Effector CD4-positive, alpha-beta T cell (primary cell): ENCODE results near the gene WDR44.
"Not testable (repeated sequence)": the region's sequence is repeated elsewhere in the genome, so short reads cannot be mapped to it uniquely, and the experiment has no call there.

ENCODE experiments used
- DNase-seq: peaks from one replicate; pipeline ENCODE4 v3.0.0-alpha.2; 2020
- total RNA-seq: gene quantifications from one replicate; lab custom pipeline; 2026; lab: John Stamatoyannopoulos, UW

The WDR44 gene, protein sequence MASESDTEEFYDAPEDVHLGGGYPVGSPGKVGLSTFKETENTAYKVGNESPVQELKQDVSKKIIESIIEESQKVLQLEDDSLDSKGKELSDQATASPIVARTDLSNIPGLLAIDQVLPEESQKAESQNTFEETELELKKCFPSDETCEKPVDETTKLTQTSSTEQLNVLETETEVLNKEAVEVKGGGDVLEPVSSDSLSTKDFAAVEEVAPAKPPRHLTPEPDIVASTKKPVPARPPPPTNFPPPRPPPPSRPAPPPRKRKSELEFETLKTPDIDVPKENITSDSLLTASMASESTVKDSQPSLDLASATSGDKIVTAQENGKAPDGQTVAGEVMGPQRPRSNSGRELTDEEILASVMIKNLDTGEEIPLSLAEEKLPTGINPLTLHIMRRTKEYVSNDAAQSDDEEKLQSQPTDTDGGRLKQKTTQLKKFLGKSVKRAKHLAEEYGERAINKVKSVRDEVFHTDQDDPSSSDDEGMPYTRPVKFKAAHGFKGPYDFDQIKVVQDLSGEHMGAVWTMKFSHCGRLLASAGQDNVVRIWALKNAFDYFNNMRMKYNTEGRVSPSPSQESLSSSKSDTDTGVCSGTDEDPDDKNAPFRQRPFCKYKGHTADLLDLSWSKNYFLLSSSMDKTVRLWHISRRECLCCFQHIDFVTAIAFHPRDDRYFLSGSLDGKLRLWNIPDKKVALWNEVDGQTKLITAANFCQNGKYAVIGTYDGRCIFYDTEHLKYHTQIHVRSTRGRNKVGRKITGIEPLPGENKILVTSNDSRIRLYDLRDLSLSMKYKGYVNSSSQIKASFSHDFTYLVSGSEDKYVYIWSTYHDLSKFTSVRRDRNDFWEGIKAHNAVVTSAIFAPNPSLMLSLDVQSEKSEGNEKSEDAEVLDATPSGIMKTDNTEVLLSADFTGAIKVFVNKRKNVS
- total RNA-seq, result 50.7 reads per million, percentile 68 among the genes with 10 or more reads in this experiment

DNA sequence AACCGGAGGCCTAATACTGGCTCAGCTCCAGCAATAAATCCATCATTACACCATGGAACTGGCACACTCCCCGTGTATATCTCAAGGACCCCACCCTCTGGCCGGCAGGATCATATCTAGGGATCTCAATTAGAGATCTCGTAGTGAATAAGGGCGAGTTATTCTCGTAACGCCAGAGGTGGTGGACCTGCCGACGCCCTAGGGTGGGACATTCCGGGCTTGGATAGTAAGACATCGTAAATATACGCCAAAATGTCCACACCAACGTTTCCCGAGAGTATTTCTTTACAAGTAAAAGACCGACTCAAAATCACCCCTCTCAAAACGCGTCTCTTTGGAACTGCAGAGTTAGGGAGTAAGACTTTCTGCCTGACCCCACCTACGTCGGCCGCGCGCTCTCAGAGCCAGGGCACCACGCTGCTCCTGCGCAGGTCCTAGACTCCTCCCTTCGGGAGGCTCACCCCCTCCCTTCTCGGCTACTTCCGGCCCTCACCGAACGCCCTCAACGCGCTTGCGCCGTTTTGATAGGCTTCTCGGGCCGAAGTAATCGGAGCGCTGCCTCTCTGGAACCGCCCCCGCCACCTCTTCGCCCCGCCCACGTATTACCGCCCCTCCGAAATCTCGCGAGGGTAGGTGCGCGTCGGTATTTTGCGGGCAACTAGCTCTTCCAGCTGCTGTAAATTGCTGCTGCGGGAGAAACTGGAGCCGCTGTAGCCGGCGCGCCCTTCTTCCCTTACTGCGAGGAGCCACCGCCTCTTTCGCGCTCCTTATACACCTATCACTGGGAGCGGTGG is at the start of gene WDR44:
Gene WDR44, plus strand, starts transcription at position 643 of the 794 bp plus-strand sequence. CDS start 398 bp downstream, outside the sequence.
- DNase-seq, result peak; percentile 86

GRCh38 chrX:118305827-118306226 is 40.1 kb upstream of the WDR44 start:
- DNase-seq, result not testable (repeated sequence)

DNA sequence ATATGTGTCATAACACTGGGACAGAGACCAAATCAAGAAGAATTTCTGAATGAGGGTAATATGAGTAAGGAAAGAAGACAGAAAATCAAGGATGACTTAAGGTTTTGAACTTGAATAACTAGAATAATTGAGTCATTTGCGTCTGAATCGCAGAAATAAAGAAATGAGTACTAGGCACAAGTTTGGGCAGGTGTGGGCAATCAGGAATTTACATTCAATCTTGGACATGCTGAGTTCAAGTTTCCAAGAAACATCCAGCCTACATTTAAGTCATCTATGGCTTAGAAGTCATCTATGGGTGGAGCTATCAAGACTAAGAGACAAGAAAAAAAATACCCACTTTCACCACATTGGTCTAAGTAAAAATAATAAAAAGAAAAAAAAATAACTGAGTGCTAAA is 30.4 kb upstream of the WDR44 start:
- DNase-seq, result no peak

GRCh38 chrX:118324588-118324987 is 21.3 kb upstream of the WDR44 start:
- no peak for DNase-seq

DNA sequence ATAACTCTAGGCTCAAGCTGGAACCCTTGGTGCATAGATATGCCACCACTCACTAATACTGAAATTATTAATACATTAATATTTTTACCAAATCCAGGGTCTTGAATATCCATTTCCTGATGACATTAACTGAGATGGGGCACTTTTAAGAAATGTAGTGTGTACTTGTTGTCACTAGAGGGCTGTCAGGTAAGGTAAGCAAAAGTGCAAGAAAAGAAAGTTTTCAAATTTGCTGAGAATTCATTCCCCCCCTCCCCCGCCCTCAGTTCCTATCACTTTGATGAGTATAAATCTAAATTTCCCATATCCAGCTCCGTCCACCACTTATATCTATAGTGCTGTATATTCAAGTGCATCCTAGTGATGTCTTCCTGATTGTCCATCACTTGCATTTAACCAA is 20.5 kb upstream of the WDR44 start:
- DNase-seq, result no peak

DNA sequence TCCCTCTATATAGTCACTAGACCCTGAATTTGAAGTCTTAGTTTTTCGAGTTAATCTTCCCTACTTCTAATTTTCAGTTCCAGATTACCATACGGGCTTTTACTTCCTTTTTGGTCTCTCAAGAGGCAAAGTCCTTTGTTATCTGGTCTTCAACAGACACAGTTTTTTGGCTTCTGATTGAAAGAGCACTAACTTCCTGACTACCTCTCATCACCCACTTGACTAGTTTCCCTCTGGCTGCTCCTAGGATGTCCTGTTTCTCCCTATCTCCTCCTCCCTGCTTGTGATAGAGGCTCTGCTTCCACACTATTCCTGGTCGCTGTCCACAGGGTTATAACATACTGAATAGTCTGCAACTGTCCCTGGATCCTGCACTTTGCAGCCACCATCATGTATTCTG is 16.7 kb upstream of the WDR44 start:
- no peak for DNase-seq

DNA sequence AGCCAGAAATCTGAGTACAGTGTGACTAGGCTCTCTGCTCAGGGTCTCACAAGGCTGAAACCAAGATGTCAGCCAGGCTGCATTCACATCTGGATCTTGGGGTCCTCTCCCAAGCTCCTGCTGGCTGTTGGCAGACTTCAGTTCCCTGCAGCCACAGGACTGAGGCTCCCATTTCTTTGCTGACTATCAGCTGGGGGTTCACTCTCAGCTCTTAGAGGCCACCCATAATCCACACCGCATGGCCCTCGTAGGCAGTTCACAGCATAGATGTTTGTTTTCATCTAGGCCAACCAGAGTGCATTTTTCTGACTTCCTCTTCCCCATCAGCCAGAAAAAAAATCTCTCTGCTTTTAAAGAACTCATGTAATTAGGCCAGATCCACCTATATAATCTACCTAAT is 8.2 kb upstream of the WDR44 start:
- no peak for DNase-seq

DNA sequence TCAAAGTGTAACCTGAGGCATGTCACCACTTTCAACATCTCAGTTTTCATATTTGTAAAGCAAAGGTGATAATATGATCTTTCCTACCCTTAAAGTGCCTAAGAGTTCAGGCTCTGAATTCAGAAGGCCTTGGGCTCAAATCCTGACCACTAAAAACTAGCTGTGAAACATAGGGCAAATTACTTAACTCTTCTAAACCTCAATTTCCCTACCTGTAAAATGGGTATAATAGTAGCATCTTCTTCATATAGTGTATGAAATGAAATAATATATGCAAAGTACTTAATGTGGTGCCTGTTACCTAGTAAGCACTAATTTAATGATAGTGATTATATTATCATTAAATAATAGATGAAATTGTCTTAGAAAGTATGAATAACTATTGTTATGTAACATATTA is 7.0 kb upstream of the WDR44 start:
- no peak for DNase-seq

DNA sequence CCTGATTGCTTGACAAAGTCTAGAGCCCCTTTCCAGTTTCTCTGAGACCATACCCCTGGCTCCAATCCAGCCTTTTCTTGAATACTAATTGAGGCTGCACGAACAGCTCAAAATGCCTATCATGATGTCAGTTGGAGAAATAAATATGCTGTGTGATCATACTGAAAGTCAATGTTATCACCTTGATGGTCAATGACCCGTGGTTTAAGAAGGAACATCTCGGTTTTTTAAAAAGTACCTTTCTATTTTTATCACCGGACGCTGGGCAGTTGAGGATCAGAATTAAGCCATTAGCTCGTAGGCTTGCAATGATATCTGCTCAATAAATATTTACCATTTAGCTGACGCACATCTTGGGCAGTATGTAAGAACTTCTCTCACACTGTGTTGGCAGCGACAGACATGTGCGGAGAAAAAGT is 852 bp upstream of the WDR44 start:
- no peak for DNase-seq

DNA sequence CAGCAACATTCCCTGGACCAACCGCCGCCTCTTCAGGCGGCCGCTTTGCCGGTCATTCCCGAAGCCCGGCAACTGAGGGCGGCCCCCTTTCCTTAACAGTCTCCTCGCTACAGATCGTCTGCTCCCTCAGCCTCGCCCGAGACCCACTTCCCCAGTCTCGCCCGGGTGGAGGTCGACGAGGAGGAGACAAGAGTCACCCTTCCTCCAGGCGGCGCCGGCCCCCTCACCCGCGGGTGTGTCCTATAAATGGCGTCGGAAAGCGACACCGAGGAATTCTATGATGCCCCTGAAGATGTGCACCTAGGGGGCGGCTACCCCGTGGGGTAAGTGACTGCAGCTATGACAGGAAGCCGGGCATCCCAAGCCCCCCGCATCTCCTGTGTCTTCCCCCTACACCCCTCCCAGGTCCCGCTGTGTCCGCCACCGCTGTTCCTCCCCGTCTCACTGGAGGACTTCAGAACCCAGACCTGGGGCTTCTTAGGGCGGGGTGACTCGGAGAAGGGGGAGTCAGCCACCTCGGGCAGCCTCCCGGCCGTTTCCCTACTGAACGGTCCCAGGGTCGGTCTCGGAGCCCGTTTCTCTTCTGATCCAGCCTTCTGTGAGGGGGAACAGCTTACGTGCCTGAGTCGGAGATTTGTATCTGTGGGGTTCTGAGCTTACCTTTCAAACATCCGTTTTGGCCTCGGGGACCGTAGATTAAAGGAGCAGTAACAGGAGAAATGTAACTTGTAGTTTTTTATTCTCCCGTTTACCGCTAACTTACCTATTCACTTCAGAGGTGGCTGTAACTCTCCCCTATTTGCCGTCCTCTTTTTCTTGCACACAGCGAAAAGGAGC is 570 bp downstream of the WDR44 start:
- DNase-seq, result peak; percentile 52

- DNase-seq, result no peak
Measured at GRCh38 chrX:118347131-118347530, 1.2 kb downstream of the WDR44 start.

DNA sequence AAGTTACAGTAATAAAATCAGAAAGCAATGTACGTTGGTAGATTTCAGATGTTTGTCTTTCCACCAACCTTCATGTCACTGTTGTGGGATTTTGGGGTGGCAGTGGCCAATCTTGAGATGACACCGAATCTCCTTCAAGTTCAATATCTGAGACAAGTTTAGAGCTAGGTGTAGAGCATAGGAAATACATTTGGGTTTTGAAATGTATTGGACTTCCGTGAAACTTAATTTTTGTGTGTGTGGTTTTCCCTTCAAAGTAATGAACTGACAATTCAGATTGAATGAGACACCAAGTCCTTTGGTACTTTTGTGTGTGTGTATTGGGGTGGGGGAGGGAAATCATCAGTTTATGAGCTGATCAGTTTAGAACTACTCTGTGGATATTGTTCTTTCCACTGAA is 1.8 kb downstream of the WDR44 start:
- DNase-seq, result no peak

- no peak for DNase-seq
Measured at GRCh38 chrX:118348186-118348810, 2.4 kb downstream of the WDR44 start.

- DNase-seq, result no peak
Measured at GRCh38 chrX:118349188-118349587, 3.3 kb downstream of the WDR44 start.

- DNase-seq, result no peak
Measured at GRCh38 chrX:118350221-118350620, 4.3 kb downstream of the WDR44 start.

DNA sequence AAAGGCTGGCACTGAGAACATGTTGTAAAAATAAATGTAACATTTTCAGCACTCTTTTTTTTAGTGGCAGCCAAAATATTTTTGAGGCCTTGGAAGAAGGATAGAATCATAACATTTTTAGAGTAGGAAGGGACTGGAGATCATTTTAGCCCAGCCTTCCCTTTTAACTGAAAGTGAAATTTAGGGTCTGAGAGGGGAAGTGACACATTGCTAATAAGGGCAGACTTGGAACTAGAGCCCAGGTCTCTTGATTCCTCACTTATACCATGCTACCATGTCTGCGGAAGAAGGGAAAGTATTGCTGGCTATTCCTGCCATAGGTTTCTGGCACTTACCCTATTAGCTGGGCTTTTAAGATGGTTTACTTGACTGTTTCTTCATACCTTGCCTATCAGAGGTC is 4.8 kb downstream of the WDR44 start:
- no peak for DNase-seq

DNA sequence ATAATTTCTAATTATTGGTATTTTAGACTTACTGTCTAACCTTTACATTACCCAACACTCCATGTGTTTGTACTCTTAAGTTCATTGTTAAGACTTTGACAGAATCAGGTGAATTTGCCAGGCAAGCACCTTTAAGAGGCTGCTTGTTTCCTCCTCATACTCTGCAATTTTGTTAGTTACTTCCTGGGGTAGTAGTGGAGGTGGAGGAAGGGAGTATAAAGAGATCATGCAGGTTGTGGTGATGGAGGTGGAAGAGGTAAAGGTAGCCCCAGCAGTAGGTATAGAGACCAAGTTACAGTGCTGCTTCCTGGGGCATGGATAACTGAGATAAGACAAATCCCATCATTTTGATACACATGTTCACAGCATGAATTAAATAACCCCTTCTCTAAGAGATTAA is 6.7 kb downstream of the WDR44 start:
- DNase-seq, result no peak

GRCh38 chrX:118353081-118353850 is 7.4 kb downstream of the WDR44 start:
- DNase-seq, result no peak

GRCh38 chrX:118355225-118355920 is 9.5 kb downstream of the WDR44 start:
- DNase-seq, result no peak

- DNase-seq, result no peak
Measured at GRCh38 chrX:118356154-118356701, 10.3 kb downstream of the WDR44 start.
